ENCODE results near the gene ACTL6B.
A peak's percentile ranks its signal among the peaks of the same experiment; 100 is the strongest.

Gene ACTL6B

DNA sequence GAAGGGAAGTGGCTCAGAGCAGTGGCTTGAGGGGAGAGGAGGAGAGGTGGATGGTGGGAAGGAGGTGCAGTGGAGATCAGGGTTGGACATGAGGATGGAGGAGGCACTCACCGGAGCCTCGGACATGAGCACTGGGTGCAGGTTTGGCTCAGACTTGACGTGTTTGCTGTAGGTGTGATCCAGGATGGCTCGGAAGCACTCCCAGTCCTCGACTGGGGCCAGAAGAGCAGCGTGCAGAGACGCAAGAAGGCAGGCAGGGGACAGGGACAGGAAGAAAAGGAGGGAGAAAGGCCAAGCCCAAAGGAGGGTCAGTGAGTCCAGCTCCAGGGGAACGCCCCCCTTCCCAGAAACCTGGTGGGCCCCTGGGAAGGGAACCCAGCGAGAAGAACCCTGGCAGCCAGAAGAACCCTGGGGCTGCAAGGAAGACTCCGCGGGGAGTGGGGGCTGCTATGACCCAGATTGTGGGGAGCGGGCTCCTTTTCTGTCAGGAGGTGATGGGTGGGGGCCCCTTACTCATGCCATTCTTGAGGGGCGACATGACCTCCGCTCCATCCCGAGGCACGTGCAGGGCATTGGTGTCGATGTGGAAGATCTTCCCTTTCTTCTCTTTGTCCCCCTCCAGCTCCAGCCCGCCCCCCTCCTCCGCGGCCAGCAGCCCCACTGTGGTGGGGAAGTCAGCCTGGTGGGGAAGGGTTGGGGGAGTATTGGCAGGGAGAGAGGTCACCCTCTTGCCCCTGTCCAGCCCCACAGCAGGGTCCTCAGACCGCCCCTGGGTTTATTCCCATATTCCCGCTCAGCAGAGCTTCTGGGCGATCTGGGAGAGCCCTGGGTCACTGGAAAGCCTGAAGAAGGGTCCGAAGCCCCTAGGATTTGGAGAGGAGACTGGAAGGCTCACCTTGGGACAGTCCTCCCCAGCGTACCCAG lies 1.1 kb downstream of the ACTL6B start:
- no peaks in the 10 kb centered on the region for H3K9me3 ChIP-seq (ENCODE audit: low read length)
- TF ChIP-seq CTCF (IDR thresholded peaks at IDR 0.05; ENCODE audit: low read length) (no peak), EZH2 (IDR thresholded peaks at IDR 0.05; ENCODE audit: borderline replicate concordance, low read length) (no peak)
- H3K9me2 ChIP-seq (ENCODE audit: low read depth, low read length), result no peaks in the 10 kb centered on the region
- peaks cover 25% of the 10 kb centered on the region for H3K27me3 ChIP-seq (ENCODE audit: insufficient read depth, low read length)
- no peak overlapping the region for H3K9ac ChIP-seq (ENCODE audit: low read length)
- no peaks in the 10 kb centered on the region for H3K4me1 ChIP-seq (ENCODE audit: insufficient read depth, low read length, severe bottlenecking)
- no peaks in the 10 kb centered on the region for H3K36me3 ChIP-seq (ENCODE audit: insufficient read depth, low read length)
- no peaks in the 10 kb centered on the region for H3F3A ChIP-seq (ENCODE audit: insufficient read depth, low read length)
- H3K4me2 ChIP-seq (ENCODE audit: low read length), result no peak overlapping the region
- H2AFZ ChIP-seq (ENCODE audit: low read length), result no peak overlapping the region
- H3K79me2 ChIP-seq (ENCODE audit: insufficient read depth, low read length), result no peaks in the 10 kb centered on the region
- no peaks in the 10 kb centered on the region for H4K20me1 ChIP-seq (ENCODE audit: insufficient read depth, low read length)
- no peak overlapping the region for H3K27ac ChIP-seq (ENCODE audit: low read depth, low read length, poor library complexity, severe bottlenecking)
- H3K4me3 ChIP-seq (ENCODE audit: low read depth, low read length, poor library complexity, severe bottlenecking), result no peak overlapping the region

- Histone ChIP-seq H3K9ac (ENCODE audit: low read length) (no peak overlapping the region), H2AFZ (ENCODE audit: low read length) (no peak overlapping the region), H4K20me1 (ENCODE audit: insufficient read depth, low read length) (no peaks in the 10 kb centered on the region), H3K27me3 (ENCODE audit: insufficient read depth, low read length) (peaks cover 17% of the 10 kb centered on the region; the same call in 1 of the 2 replicates), H3K4me2 (ENCODE audit: low read length) (no peak overlapping the region), H3K27ac (ENCODE audit: low read depth, low read length, poor library complexity, severe bottlenecking) (no peak overlapping the region), H3F3A (ENCODE audit: insufficient read depth, low read length) (no peaks in the 10 kb centered on the region), H3K36me3 (ENCODE audit: insufficient read depth, low read length) (no peaks in the 10 kb centered on the region), H3K4me1 (ENCODE audit: insufficient read depth, low read length, severe bottlenecking) (no peaks in the 10 kb centered on the region), H3K79me2 (ENCODE audit: insufficient read depth, low read length) (no peaks in the 10 kb centered on the region), H3K9me3 (ENCODE audit: low read length) (no peaks in the 10 kb centered on the region), H3K4me3 (ENCODE audit: low read depth, low read length, poor library complexity, severe bottlenecking) (no peak overlapping the region), H3K9me2 (ENCODE audit: low read depth, low read length) (no peaks in the 10 kb centered on the region)
- TF ChIP-seq EZH2 (IDR thresholded peaks at IDR 0.05; ENCODE audit: borderline replicate concordance, low read length) (no peak), CTCF (IDR thresholded peaks at IDR 0.05; ENCODE audit: low read length) (no peak)
Observed at GRCh38 chr7:100649826-100650565, 6.3 kb downstream of the ACTL6B start.

- no peaks in the 10 kb centered on the region for H4K20me1 ChIP-seq (ENCODE audit: insufficient read depth, low read length)
- H3K9ac ChIP-seq (ENCODE audit: low read length), result no peak overlapping the region
- peaks cover 10% of the 10 kb centered on the region for H3K4me1 ChIP-seq (ENCODE audit: insufficient read depth, low read length, severe bottlenecking)
- peak overlapping the region; percentile 25 for H3K4me2 ChIP-seq (ENCODE audit: low read length)
- H3F3A ChIP-seq (ENCODE audit: insufficient read depth, low read length), result no peaks in the 10 kb centered on the region
- no peak overlapping the region for H3K27ac ChIP-seq (ENCODE audit: low read depth, low read length, poor library complexity, severe bottlenecking)
- no peak for TF ChIP-seq CTCF (IDR thresholded peaks at IDR 0.05; ENCODE audit: low read length)
- TF ChIP-seq EZH2 (IDR thresholded peaks at IDR 0.05; ENCODE audit: borderline replicate concordance, low read length), result no peak
- H3K79me2 ChIP-seq (ENCODE audit: insufficient read depth, low read length), result no peaks in the 10 kb centered on the region
- no peaks in the 10 kb centered on the region for H3K36me3 ChIP-seq (ENCODE audit: insufficient read depth, low read length)
- H3K9me3 ChIP-seq (ENCODE audit: low read length), result no peaks in the 10 kb centered on the region
- H3K4me3 ChIP-seq (ENCODE audit: low read depth, low read length, poor library complexity, severe bottlenecking), result no peak overlapping the region
- H3K27me3 ChIP-seq (ENCODE audit: insufficient read depth, low read length), result 0 out of 2 replicates have a peak, but pooled peaks cover 8% of the 10 kb centered on the region
- H3K9me2 ChIP-seq (ENCODE audit: low read depth, low read length), result no peaks in the 10 kb centered on the region
- no peak overlapping the region for H2AFZ ChIP-seq (ENCODE audit: low read length)
Observed at GRCh38 chr7:100642534-100642907, 13.7 kb downstream of the ACTL6B start.
